ENCODE measurements around the gene EFCAB7. TPM values are rescaled to one million over a fixed set of nuclear protein-coding genes. Genes with fewer than 3 reads are reported as not detected.

Gene EFCAB7
- total RNA-seq, 1 donor from 2014 or later = 20.4 TPM

GRCh38 chr1:63590166-63590560 lies 66.8 kb downstream of the EFCAB7 start:
- no peak overlapping the region for H3K4me3 ChIP-seq
- H3K4me1 Mint-ChIP-seq = peaks cover 3% of the 10 kb centered on the region
- TF ChIP-seq EZH2 (IDR thresholded peaks at IDR 0.05) = no peak
- TF ChIP-seq EZH2phosphoT487 (IDR thresholded peaks at IDR 0.05) = no peak
- no peak for TF ChIP-seq CTCF (IDR thresholded peaks at IDR 0.05)

GRCh38 chr1:63592536-63593302 lies 69.4 kb downstream of the EFCAB7 start:
- no peak overlapping the region for H3K27ac Mint-ChIP-seq

More at GRCh38 chr1:63590166-63590560, 66.8 kb downstream of the EFCAB7 start:
- Histone ChIP-seq H3K9me3 (ENCODE audit: low read depth) (no peaks in the 10 kb centered on the region), H3K4me2 (no peak overlapping the region), H3K27ac (no peak overlapping the region), H3K27me3 (peaks cover 46% of the 10 kb centered on the region), H3K36me3 (no peaks in the 10 kb centered on the region), H3K79me2 (ENCODE audit: low read depth) (no peaks in the 10 kb centered on the region), H4K20me1 (ENCODE audit: low read depth) (no peaks in the 10 kb centered on the region), H3F3A (ENCODE audit: low read depth) (peaks cover 24% of the 10 kb centered on the region), H2AFZ (replicated peaks) (no peak overlapping the region), H3K4me1 (no peaks in the 10 kb centered on the region), H3K9ac (no peak overlapping the region)
- Mint-ChIP-seq H3K27me3 (ENCODE audit: insufficient read depth, low read depth) (peaks cover 6% of the 10 kb centered on the region), H3K4me3 (no peak overlapping the region), H3K9me3 (no peaks in the 10 kb centered on the region), H3K27ac (no peak overlapping the region), H3K36me3 (no peaks in the 10 kb centered on the region)
- no peak for DNase-seq (ENCODE audit: low spot score)

GRCh38 chr1:63593303-63593885 lies 70.1 kb downstream of the EFCAB7 start, which contains the start of gene PGM1:
Gene PGM1 (plus strand): TSS chr1:63593411. CDS start chr1:63593489, 78 bp downstream.
- DNase-seq (ENCODE audit: low spot score) = peak; percentile 85
- peak within 1 kb of the TSS; percentile 32 for H3K9ac ChIP-seq
- H3K9me3 ChIP-seq (ENCODE audit: low read depth) = no peaks in the 10 kb centered on the region
- H3F3A ChIP-seq (ENCODE audit: low read depth) = peaks cover 24% of the 10 kb centered on the region
- H3K4me1 Mint-ChIP-seq = peaks cover 3% of the 10 kb centered on the region
- H4K20me1 ChIP-seq (ENCODE audit: low read depth) = no peaks in the 10 kb centered on the region
- no peaks in the 10 kb centered on the region for H3K36me3 Mint-ChIP-seq
- H3K79me2 ChIP-seq (ENCODE audit: low read depth) = no peaks in the 10 kb centered on the region
- H2AFZ ChIP-seq (replicated peaks) = peak within 1 kb of the TSS; percentile 98
- H3K27me3 Mint-ChIP-seq (ENCODE audit: insufficient read depth, low read depth) = peaks cover 6% of the 10 kb centered on the region
- H3K36me3 ChIP-seq = no peaks in the 10 kb centered on the region
- peak within 1 kb of the TSS; percentile 94 for H3K4me3 Mint-ChIP-seq
- H3K27ac ChIP-seq = no peak within 1 kb of the TSS
- no peak within 1 kb of the TSS for H3K27ac Mint-ChIP-seq
- H3K4me1 ChIP-seq = no peaks in the 10 kb centered on the region
- peak within 1 kb of the TSS; percentile 86 for H3K4me2 ChIP-seq
- TF ChIP-seq EZH2phosphoT487 (IDR thresholded peaks at IDR 0.05) (peak; percentile 8), CTCF (IDR thresholded peaks at IDR 0.05) (no peak), EZH2 (IDR thresholded peaks at IDR 0.05) (no peak)
- no peaks in the 10 kb centered on the region for H3K9me3 Mint-ChIP-seq
- H3K27me3 ChIP-seq = peaks cover 57% of the 10 kb centered on the region
- peak within 1 kb of the TSS; percentile 96 for H3K4me3 ChIP-seq

More at GRCh38 chr1:63592536-63593302, 69.4 kb downstream of the EFCAB7 start:
- Histone ChIP-seq H3K4me3 (peak overlapping the region; percentile 96), H2AFZ (replicated peaks) (peak overlapping the region; percentile 98), H3K79me2 (ENCODE audit: low read depth) (no peaks in the 10 kb centered on the region), H3K27me3 (peaks cover 57% of the 10 kb centered on the region), H3K9ac (no peak overlapping the region), H4K20me1 (ENCODE audit: low read depth) (no peaks in the 10 kb centered on the region), H3K4me1 (no peaks in the 10 kb centered on the region), H3K9me3 (ENCODE audit: low read depth) (no peaks in the 10 kb centered on the region), H3K27ac (no peak overlapping the region), H3K36me3 (no peaks in the 10 kb centered on the region), H3K4me2 (peak overlapping the region; percentile 86), H3F3A (ENCODE audit: low read depth) (peaks cover 24% of the 10 kb centered on the region)
- H3K36me3 Mint-ChIP-seq = no peaks in the 10 kb centered on the region
- TF ChIP-seq EZH2 (IDR thresholded peaks at IDR 0.05) (no peak), EZH2phosphoT487 (IDR thresholded peaks at IDR 0.05) (no peak), CTCF (IDR thresholded peaks at IDR 0.05) (no peak)
- H3K9me3 Mint-ChIP-seq = no peaks in the 10 kb centered on the region
- peaks cover 6% of the 10 kb centered on the region for H3K27me3 Mint-ChIP-seq (ENCODE audit: insufficient read depth, low read depth)
- DNase-seq (ENCODE audit: low spot score) = no peak
- peaks cover 3% of the 10 kb centered on the region for H3K4me1 Mint-ChIP-seq
- H3K4me3 Mint-ChIP-seq = peak overlapping the region; percentile 94
